ENCODE data around the gene GPATCH11. TPM values are rescaled to one million over a fixed set of nuclear protein-coding genes. Genes with fewer than 3 reads are reported as not detected.

The GPATCH11 gene
- 10 to 100 TPM; 17.0 to 18.4 (median 17.2) TPM for total RNA-seq

DNA sequence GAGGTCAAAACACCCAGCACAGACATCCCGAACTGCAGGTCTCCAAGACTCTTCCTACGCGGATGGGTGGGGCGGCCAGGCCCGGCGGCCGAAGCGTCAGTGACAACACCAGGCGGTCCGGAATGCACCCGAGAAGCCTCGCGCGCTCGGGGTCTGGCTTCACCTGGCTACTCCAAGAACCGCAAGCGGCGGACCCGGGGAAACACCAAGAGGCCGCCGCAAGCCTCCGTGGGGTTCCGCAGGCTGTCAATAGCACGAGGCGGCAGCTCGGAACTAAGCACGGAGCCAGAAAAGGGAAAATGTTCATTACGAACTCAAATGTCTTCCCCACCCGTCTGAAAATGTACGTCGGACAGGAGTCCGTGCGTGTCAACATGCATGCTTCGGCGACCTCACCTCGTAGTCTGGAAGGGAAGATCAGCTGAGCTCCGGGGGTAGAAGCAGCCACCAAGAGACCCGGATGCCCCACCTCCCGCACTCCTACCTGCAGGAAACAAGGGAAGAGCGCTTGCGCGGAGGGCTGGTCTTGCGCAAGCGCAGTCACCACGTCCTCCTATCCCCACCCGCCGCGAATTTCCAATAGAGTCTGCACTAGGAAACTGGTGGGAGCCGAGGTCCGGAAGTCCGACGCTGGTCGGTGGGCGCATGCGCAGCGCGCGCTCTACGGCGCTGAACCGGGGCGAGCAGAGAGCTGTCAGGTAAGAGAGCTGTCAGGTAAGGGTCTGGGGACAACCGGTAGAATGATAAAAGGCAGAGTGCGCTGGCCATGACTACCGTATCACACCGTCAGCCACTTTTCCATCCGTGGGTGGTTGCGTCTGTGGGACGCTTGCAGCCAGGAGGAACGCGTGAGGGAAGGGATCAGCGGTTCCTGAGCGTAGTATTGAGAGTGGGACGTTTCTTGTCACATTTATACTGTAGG is at the start of gene GPATCH11, which contains the start of gene HEATR5B:
GPATCH11 (plus strand) TSS at position 646 of the 922 bp plus-strand sequence. CDS start 3,864 bp downstream, outside the sequence.
HEATR5B (minus strand) TSS at position 500 of the 922 bp plus-strand sequence. CDS start 958 bp downstream, outside the sequence.
- Mint-ChIP-seq H3K4me1 (ENCODE audit: low read depth) (peaks cover 33% of the 10 kb centered on the region), H3K9me3 (no peaks in the 10 kb centered on the region)
- peak; percentile 88 for DNase-seq

DNA sequence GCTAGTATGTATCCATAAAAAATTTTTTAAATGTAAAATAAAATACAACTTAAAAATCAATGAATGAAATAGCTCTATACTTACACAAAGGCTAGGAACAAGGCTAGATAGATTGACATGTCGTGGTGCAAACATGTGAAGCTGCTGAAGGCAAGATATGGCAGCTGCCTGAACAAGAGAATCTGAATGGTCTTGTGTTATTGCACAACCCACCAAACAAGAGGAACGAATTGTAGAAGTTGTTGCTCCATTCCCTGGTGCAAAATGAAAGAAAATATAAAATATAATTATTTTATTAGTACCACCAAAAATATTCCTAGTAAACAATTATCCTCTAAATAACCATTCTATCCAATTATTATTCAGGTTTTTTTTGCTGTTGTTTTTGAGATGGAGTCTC is 46.5 kb upstream of the GPATCH11 start:
- peaks cover 19% of the 10 kb centered on the region for H3K36me3 Mint-ChIP-seq (ENCODE audit: insufficient read depth)
- H3K27me3 Mint-ChIP-seq (ENCODE audit: low read depth): no peaks in the 10 kb centered on the region
- no peaks in the 10 kb centered on the region for H3K9me3 Mint-ChIP-seq
- ATAC-seq (no peak), DNase-seq (no peak)
- H3K4me1 Mint-ChIP-seq (ENCODE audit: low read depth): no peaks in the 10 kb centered on the region
- H3K4me3 Mint-ChIP-seq: no peak overlapping the region

More for the DNA sequence above, at the start of gene GPATCH11, which contains the start of gene HEATR5B:
- Mint-ChIP-seq H3K27me3 (ENCODE audit: low read depth) (no peaks in the 10 kb centered on the region), H3K36me3 (ENCODE audit: insufficient read depth) (peaks cover 24% of the 10 kb centered on the region), H3K4me3 (no peak within 1 kb of the TSS)
- ATAC-seq: peak; percentile 88 to 94

DNA sequence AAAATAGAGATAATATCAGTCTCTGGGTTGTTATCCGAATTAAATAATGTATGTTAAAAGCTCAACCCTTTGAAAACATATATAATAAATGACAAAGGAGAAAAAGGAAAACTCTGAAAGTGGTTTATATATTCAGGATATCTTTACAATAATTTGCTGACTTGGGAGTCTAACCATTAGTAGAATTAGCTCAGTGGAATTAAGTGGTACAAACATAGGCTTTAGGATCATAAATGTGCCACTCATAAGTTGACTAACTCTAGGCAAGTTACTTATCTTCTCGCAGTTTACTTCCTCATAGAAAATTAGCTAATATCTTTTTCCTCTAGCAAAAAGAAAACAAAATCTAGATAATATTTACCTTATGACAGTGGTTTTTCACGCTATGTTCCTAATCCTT is 44.7 kb upstream of the GPATCH11 start:
- Mint-ChIP-seq H3K27me3 (ENCODE audit: low read depth) (no peaks in the 10 kb centered on the region), H3K4me3 (no peak overlapping the region), H3K36me3 (ENCODE audit: insufficient read depth) (peaks cover 23% of the 10 kb centered on the region), H3K4me1 (ENCODE audit: low read depth) (no peaks in the 10 kb centered on the region), H3K9me3 (no peaks in the 10 kb centered on the region)
- no peak for ATAC-seq
- no peak for DNase-seq

DNA sequence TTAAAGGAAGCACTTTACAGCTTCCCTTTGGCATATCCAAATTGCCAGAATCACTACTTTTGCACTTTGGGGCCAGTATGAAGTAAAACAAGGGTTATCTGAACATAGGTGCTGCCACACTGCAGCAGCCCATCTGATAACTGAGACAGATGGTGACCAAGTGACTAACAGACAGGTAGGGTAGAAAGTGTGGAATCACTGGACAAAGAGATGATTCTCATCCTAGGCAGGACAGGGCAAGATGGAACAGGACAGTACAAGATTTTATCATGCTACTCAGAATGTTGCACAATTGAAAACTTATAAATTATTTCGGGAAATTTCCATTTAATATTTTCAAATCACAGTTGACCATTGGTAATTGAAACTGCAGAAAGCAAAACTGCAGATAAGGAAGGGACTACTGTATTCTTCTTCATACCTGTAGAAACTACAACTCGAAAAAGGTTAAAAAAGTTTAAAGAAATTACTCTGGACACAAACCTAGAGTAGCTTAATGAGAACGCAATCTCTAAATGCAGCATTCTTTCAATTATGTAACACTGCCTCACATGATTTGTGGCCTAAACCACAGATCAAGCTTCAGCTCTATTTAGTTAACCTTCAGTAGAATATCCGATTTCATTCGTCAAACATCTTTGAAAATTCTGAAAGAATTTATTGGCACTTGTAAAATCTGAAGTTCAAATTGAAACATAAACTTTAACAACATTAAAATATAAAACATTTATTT is 31.6 kb upstream of the GPATCH11 start:
- no peak for ATAC-seq
- H3K36me3 Mint-ChIP-seq (ENCODE audit: insufficient read depth): peaks cover 32% of the 10 kb centered on the region

DNA sequence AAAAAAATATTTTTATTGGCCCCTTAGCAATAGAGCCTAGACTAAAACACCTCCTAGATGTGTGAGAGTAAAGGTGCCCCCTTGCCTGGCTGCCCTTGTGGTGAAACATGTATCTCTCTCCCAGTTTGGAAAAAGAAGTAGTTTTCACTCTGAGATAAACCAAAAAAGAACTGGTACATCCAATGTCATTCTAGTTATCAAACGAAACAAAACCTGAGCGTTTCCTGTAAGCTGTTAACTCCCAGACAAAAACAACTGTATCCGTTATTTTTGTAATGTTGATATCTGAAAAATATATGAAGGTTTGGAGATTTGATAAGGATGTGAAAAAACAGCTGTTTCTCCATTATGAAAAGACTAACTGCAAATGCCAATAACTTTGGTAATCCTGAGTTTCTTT is 24.5 kb upstream of the GPATCH11 start:
- no peak for ATAC-seq
- H3K9me3 Mint-ChIP-seq: no peaks in the 10 kb centered on the region
- no peaks in the 10 kb centered on the region for H3K4me1 Mint-ChIP-seq (ENCODE audit: low read depth)
- H3K36me3 Mint-ChIP-seq (ENCODE audit: insufficient read depth): peaks cover 33% of the 10 kb centered on the region
- H3K27me3 Mint-ChIP-seq (ENCODE audit: low read depth): no peaks in the 10 kb centered on the region
- DNase-seq: no peak
- H3K4me3 Mint-ChIP-seq: no peak overlapping the region

More for the DNA sequence above, 31.6 kb upstream of the GPATCH11 start:
- no peaks in the 10 kb centered on the region for H3K9me3 Mint-ChIP-seq
- no peaks in the 10 kb centered on the region for H3K27me3 Mint-ChIP-seq (ENCODE audit: low read depth)
- H3K4me3 Mint-ChIP-seq: no peak overlapping the region
- H3K4me1 Mint-ChIP-seq (ENCODE audit: low read depth): no peaks in the 10 kb centered on the region
- no peak for DNase-seq

DNA sequence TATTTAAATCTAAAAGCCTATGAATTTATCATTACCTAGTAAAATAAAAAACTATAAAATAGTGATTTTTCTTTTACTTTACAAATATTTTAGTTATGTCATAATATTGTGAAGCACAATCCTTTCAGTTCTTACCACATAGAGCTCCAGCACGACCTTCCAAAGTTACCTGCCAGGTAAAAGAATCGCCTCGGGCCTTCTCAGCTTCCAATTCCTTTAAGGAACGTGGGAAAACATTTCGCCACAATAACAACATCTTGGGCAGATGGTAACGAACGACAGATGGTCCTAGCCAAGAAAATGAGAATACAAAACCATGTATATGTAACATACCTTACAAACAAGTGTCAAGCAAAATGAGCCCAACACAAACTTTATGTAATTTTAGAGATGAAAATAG is 23.9 kb upstream of the GPATCH11 start:
- H3K9me3 Mint-ChIP-seq: no peaks in the 10 kb centered on the region
- no peak overlapping the region for H3K4me3 Mint-ChIP-seq
- no peak for ATAC-seq
- no peak for DNase-seq
- peaks cover 32% of the 10 kb centered on the region for H3K36me3 Mint-ChIP-seq (ENCODE audit: insufficient read depth)
- no peaks in the 10 kb centered on the region for H3K27me3 Mint-ChIP-seq (ENCODE audit: low read depth)
- no peaks in the 10 kb centered on the region for H3K4me1 Mint-ChIP-seq (ENCODE audit: low read depth)

DNA sequence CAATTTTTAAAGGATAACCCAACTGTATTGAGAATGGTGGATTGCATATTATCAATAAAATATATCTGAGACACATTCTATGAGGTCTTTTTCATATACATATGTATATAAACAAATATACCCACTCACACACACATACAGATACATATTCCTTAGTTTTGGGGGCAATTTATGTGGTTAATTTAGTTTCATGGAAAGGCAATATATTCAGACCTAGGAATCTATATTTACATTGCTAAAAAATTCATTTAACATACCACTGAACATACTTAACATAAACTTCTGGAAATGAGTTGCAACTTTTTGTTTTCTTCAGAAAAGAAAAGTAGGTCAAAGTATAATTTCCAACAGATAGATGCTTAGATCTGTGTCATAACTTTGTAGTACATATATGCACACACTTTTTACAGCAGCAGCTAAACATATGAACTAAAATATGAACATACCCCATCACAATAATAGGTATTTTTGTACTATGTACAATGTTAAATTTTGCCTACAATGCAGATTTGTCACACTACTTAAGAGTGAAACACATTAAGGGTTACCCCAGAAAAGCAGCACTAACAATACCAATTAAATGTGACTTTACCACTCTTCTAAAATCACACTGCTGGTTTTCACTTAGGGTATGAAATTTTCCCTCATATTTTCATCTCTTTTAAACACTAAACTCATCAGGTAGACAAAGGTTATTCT is 23.2 kb upstream of the GPATCH11 start:
- no peaks in the 10 kb centered on the region for H3K4me1 Mint-ChIP-seq (ENCODE audit: low read depth)
- H3K36me3 Mint-ChIP-seq (ENCODE audit: insufficient read depth): peaks cover 33% of the 10 kb centered on the region
- no peaks in the 10 kb centered on the region for H3K27me3 Mint-ChIP-seq (ENCODE audit: low read depth)
- DNase-seq: no peak
- ATAC-seq: no peak
- H3K4me3 Mint-ChIP-seq: no peak overlapping the region
- H3K9me3 Mint-ChIP-seq: no peaks in the 10 kb centered on the region

DNA sequence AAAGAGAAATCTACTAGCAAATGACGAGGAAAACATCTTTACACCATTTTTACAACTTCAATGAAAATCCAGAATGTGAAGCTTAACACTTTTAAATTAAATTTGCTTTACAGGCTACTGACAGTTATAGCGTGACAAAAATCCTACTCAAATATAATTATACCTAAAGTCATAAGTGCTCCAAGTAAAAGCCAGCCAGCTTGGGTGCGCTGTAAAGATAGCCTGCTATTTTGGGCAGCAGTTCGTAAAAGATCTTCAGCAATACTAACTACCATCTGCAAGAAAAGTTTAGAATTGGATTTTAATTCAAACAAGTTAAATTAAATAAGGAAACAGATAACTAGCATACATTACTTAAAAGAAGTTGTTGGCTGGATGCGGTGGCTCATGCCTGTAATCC is 22.5 kb upstream of the GPATCH11 start:
- ATAC-seq (no peak), DNase-seq (no peak)
- no peaks in the 10 kb centered on the region for H3K9me3 Mint-ChIP-seq
- H3K4me1 Mint-ChIP-seq (ENCODE audit: low read depth): no peaks in the 10 kb centered on the region
- no peaks in the 10 kb centered on the region for H3K27me3 Mint-ChIP-seq (ENCODE audit: low read depth)
- peaks cover 33% of the 10 kb centered on the region for H3K36me3 Mint-ChIP-seq (ENCODE audit: insufficient read depth)
- H3K4me3 Mint-ChIP-seq: no peak overlapping the region

DNA sequence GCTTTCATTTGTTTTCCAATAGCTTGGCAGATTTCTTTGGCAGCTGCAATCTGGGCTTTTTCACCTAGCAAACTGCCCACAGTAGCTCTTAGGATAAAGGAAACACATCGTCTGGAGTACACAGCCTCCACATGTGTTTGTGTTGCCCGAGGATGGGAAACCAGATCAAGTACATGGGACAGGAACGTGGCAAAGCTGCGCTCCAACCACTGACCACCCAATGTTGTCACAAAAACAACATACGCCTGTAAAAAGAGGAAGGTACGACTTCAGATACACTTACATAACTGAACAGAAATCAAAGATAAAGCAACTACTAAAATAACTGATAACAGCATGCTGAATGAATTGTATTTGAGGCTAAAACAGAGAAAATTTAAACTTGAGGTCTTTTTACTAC is 15.6 kb upstream of the GPATCH11 start:
- H3K9me3 Mint-ChIP-seq: no peaks in the 10 kb centered on the region
- no peaks in the 10 kb centered on the region for H3K27me3 Mint-ChIP-seq (ENCODE audit: low read depth)
- peaks cover 34% of the 10 kb centered on the region for H3K36me3 Mint-ChIP-seq (ENCODE audit: insufficient read depth)
- ATAC-seq (no peak), DNase-seq (no peak)
- H3K4me3 Mint-ChIP-seq: no peak overlapping the region
- H3K4me1 Mint-ChIP-seq (ENCODE audit: low read depth): peaks cover 14% of the 10 kb centered on the region

DNA sequence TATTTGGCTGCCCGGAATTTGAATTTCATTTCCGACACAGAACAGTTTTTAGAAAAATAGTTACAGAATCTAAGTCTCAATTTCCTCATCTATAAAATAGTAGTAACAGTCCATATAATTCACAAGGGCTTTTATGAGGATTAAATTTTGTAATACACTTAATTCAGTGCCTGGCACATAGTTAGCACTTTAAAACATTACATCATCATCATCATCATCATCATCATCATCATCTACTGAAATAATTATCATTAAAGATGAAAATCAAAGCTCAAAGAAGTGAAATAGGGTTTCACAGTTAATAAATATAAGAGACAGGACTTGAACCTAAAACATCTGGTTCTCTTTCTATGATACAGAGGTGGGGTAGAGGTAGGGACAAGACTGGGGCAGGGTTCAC is 13.4 kb upstream of the GPATCH11 start:
- DNase-seq: no peak
- ATAC-seq: no peak
- no peaks in the 10 kb centered on the region for H3K9me3 Mint-ChIP-seq
- H3K4me1 Mint-ChIP-seq (ENCODE audit: low read depth): peaks cover 24% of the 10 kb centered on the region
- peaks cover 36% of the 10 kb centered on the region for H3K36me3 Mint-ChIP-seq (ENCODE audit: insufficient read depth)
- H3K4me3 Mint-ChIP-seq: no peak overlapping the region
- H3K27me3 Mint-ChIP-seq (ENCODE audit: low read depth): no peaks in the 10 kb centered on the region

DNA sequence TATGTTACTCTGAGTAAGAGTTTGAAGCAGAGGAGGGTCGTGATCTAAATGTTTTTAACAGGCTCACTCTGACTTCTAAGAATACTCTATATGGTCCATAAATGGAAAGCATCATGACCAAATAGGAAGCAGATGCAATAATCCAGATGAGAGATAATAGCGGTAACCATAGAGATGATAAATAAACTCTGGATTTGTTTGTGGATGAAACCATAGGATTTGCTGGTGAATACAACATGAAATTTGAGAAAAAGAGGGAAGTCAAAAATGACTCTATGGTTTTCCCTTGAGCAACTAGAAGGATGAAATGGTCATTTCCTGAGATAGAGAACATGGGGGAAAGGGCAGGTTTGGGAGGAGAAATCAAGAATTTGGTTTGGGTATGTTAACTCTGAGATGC is 4.1 kb upstream of the GPATCH11 start:
- no peaks in the 10 kb centered on the region for H3K9me3 Mint-ChIP-seq
- no peak for DNase-seq
- peaks cover 46% of the 10 kb centered on the region for H3K4me1 Mint-ChIP-seq (ENCODE audit: low read depth)
- H3K4me3 Mint-ChIP-seq: peak overlapping the region; percentile 59
- H3K36me3 Mint-ChIP-seq (ENCODE audit: insufficient read depth): peaks cover 24% of the 10 kb centered on the region
- no peaks in the 10 kb centered on the region for H3K27me3 Mint-ChIP-seq (ENCODE audit: low read depth)
- ATAC-seq: no peak

DNA sequence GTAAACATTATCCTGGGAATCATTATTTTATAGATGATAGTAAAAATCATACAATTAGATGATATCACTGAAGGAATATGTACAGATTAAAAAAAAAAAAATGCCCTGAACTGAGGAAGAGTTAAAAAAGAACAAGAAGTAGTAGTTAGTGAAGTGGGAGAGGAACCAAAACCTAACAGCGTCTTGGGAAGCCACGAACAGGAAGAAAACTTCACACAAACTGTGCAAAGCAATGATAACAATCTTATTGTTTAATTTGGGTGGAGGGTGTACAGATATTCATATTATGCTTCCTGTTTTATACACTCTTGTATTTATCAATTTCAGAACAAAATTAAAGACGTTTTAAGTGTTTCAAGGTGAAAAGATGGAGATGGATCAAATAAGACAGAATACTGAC is 3.6 kb upstream of the GPATCH11 start:
- no peaks in the 10 kb centered on the region for H3K9me3 Mint-ChIP-seq
- H3K27me3 Mint-ChIP-seq (ENCODE audit: low read depth): no peaks in the 10 kb centered on the region
- H3K36me3 Mint-ChIP-seq (ENCODE audit: insufficient read depth): peaks cover 24% of the 10 kb centered on the region
- H3K4me1 Mint-ChIP-seq (ENCODE audit: low read depth): peaks cover 46% of the 10 kb centered on the region
- peak overlapping the region; percentile 59 for H3K4me3 Mint-ChIP-seq
- ATAC-seq: no peak
- no peak for DNase-seq

DNA sequence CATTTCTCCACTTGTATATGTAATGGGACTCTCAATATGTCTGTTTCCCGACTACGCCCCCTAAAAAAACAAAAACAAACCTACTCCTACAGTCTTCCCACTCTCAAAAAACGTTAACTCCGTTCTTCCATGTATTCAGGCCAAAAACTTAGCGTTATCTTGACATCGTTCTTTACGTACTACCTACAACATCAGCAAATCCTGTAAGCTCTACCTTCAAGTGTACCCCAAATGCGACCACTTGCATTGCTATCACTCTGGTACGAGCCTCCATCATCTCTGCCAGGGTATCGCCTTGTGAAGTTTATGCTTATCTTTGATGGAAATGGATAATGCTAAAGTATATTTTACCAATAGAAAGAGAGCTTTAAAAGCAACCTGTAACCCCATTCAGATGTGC is 479 bp downstream of the GPATCH11 start:
- DNase-seq: no peak
- Mint-ChIP-seq H3K36me3 (ENCODE audit: insufficient read depth) (peaks cover 25% of the 10 kb centered on the region), H3K9me3 (no peaks in the 10 kb centered on the region), H3K4me3 (no peak overlapping the region), H3K4me1 (ENCODE audit: low read depth) (peaks cover 28% of the 10 kb centered on the region), H3K27me3 (ENCODE audit: low read depth) (no peaks in the 10 kb centered on the region)
- ATAC-seq: no peak

DNA sequence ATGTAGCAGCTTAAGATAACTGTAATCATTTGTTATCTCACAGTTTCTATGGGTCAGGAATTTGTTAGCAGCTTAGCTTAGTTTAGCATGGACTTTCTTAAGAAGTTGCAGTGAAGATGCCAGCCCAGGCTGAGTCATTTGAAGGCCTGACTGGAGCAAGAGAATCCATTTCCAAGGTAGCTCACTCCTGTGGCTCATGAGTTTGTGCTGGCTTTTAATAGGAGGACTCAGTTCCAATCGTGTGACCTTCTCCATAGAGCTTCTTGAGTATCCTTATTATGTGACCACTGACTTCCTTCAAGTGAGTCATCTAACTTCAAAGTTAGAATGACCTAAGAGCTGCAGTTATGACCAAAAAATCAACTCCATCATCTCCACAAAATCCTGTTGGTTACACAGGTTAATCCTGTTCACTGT is 1.4 kb downstream of the GPATCH11 start:
- DNase-seq (no peak), ATAC-seq (no peak)
- peaks cover 18% of the 10 kb centered on the region for H3K4me1 Mint-ChIP-seq (ENCODE audit: low read depth)
- H3K36me3 Mint-ChIP-seq (ENCODE audit: insufficient read depth): peaks cover 20% of the 10 kb centered on the region
- no peaks in the 10 kb centered on the region for H3K9me3 Mint-ChIP-seq
- no peak overlapping the region for H3K4me3 Mint-ChIP-seq
- H3K27me3 Mint-ChIP-seq (ENCODE audit: low read depth): no peaks in the 10 kb centered on the region

Data from activated T-cell treated with anti-CD3 and anti-CD28 coated beads, Interleukin-2, amount 50 U/mL, for 4 hours (primary cell).